Coronary artery (tissue), 2 donors: ENCODE results near the gene GPR171.

Source experiments
- DNase-seq: peaks from one replicate; pipeline ENCODE4 v3.0.0-alpha.2; 2017; ENCODE audit warnings: low spot score
- H3K27ac ChIP-seq, 2 donors: fragments of 200-600 bp; sonication (generic); one replicate each; pipeline ENCODE4 v1.5.1; 2016 to 2019
- H3K4me3 ChIP-seq: fragments of 200-600 bp; sonication (generic); 2 replicates; pipeline ENCODE4 v1.5.1; 2016; ENCODE audit warnings: mild to moderate bottlenecking, moderate library complexity
- CTCF ChIP-seq: fragments of 200-600 bp; sonication (generic); IDR thresholded peaks from one replicate; pipeline ENCODE4 v1.5.1; 2019; ENCODE audit warnings: antibody characterized with exemption

The GPR171 gene

DNA sequence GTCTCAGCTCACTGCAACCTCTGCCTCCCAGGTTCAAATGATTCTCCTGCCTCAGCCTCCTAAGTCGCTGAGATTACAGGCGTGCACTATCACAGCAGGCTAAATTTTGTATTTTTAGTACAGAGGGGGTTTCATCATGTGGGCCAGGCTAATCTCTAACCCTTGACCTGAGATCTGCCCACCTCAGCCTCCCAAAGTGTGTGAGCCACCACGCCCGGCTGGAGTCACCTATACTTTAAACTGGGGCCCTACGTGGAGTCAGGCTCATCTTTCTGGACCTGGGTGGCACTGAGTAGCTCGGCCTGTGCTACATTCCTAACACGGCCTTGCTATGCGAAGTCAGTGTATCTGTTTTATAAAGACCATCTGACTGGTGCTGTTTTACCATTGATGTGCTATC lies 5.8 kb downstream of the GPR171 start:
- Histone ChIP-seq H3K27ac (no peak overlapping the region), H3K4me3 (no peak overlapping the region)
- no peak for DNase-seq
- no peak for TF ChIP-seq CTCF

DNA sequence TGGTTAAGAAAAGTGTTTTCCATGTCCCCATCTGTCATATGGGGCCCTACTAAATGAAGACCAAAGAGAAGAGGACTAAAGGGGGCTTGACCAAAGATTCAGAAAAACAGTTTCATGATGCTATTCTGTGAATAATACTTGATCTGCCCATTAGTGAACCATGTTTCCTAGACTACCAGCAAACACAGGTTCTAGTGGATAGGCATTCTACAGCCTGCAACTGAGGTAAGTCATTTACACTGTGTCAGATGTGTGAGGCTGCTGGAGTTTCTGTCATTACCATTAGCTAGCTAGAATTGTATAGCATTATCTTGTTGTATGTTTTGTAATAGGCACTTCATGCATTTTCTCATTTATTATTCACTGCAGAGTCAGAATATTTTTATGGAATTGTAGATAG lies 6.6 kb downstream of the GPR171 start:
- no peak overlapping the region for H3K4me3 ChIP-seq

GRCh38 chr3:151195826-151196225 lies 7.2 kb downstream of the GPR171 start:
- Histone ChIP-seq H3K27ac (no peak overlapping the region), H3K4me3 (no peak overlapping the region)
- no peak for TF ChIP-seq CTCF
- no peak for DNase-seq

More for the DNA sequence above, 6.6 kb downstream of the GPR171 start:
- no peak overlapping the region for H3K27ac ChIP-seq
- no peak for DNase-seq
- no peak for TF ChIP-seq CTCF

- no peak for DNase-seq
- no peak overlapping the region for H3K4me3 ChIP-seq
- H3K27ac ChIP-seq, result no peak overlapping the region
- TF ChIP-seq CTCF, result no peak
Observed at GRCh38 chr3:151192545-151192944, 10.5 kb downstream of the GPR171 start.

- no peak for TF ChIP-seq CTCF
- Histone ChIP-seq H3K4me3 (no peak overlapping the region), H3K27ac (no peak overlapping the region)
- no peak for DNase-seq
Observed at GRCh38 chr3:151191095-151191494, 11.9 kb downstream of the GPR171 start.

DNA sequence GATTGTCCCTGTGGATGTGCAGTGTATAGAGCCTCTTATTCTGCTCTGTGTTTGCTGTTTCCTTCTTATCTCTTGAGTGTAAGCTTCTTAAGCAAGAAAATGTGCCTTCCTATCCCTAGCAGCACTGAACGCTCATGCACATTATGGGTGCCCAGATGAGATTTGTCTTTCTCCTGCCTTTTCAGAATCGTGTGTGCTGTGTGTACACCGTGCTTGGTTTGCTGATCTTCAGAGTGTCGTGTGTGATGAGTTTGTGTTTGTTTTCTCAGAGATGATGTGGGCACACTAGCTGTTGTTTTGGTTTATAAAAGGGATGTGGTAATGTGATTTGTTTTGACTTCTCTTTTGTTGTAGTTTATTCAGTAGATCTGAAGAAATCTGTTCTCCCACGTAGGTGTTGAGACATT lies 19.7 kb downstream of the GPR171 start:
- H3K27ac ChIP-seq, result no peak overlapping the region
- no peak overlapping the region for H3K4me3 ChIP-seq
- TF ChIP-seq CTCF, result no peak
- DNase-seq, result no peak

DNA sequence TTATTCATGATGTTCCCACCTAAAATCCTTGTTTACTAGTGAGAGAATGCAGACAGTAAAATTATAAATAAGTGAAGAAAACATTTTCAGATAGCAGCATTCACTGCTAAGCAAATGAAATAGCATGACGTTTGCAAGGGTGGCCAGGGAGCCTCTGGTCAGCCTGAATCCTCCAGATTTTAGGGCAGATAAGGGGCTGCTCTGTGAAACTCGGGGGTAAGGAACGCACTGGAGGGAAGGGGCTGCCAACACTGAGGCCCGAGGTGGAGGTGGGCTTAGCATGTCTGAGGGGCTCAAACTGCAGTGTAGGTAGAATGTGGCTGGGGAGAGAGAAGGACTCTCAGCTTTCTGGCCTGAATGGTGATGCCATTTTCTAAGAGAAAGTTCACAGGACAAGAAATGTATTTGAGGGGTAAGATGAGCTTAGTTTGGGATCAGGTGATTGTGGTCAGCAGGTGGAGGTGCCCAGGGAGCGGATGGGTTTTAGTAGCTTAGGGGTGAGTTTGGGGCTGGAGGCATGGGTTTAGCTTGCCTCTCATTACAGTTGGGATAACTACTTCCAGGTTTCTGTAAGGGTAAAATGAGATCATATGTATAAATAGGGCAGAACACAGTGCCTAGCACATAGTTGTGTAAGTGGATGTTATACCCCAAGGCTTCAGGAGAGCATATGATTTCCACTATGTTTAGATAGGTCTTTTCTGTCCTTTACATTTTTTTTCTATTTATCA lies 20.5 kb downstream of the GPR171 start:
- DNase-seq, result no peak
- no peak overlapping the region for H3K27ac ChIP-seq
- no peak for TF ChIP-seq CTCF
- no peak overlapping the region for H3K4me3 ChIP-seq
